Measurements from ENCODE around the gene MAGEB17.

DNA sequence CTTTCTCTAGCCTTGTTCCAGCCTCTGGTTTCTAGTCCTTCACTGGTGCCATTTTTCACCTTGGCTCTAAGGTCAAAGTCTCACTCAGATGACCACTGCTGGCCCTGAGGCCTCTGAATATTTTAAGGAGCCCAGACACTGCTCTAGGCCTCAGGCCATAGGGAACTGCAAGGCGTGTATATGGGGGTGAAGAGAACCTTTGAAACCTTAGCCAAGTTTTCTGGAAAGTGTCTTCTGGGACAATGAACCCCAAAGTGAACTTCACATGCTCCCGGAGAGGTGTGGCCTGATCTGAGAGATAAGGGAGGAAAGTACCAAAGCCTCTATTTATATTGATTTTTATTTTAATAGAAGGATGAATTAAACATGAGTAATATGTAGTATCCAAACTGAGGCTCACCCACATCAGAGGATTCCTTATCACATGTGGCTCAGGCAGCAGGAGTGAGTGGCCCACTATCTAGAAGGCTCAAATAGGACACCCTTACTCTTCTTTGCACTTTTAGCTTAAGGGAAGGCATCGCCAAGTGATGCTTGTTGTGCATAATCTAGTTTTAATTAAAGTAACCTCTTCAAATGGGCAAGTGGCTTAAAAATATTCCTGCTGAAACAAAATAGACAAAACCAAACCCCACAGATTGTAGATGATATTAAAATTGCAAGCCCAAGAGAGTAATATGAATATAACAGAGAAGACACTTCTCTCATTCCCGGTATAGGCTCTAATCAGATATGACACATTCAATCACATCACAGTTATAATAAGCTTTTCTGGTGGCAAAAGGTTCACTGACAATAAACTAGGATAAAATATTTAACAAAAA, 25.6 kb upstream of the MAGEB17 start:
- TF ChIP-seq, protein P1, sequence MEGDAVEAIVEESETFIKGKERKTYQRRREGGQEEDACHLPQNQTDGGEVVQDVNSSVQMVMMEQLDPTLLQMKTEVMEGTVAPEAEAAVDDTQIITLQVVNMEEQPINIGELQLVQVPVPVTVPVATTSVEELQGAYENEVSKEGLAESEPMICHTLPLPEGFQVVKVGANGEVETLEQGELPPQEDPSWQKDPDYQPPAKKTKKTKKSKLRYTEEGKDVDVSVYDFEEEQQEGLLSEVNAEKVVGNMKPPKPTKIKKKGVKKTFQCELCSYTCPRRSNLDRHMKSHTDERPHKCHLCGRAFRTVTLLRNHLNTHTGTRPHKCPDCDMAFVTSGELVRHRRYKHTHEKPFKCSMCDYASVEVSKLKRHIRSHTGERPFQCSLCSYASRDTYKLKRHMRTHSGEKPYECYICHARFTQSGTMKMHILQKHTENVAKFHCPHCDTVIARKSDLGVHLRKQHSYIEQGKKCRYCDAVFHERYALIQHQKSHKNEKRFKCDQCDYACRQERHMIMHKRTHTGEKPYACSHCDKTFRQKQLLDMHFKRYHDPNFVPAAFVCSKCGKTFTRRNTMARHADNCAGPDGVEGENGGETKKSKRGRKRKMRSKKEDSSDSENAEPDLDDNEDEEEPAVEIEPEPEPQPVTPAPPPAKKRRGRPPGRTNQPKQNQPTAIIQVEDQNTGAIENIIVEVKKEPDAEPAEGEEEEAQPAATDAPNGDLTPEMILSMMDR (IDR thresholded peaks at IDR 0.05) = no peak
- no peak for TF ChIP-seq POLR2A (IDR thresholded peaks at IDR 0.05)
